ENCODE data around the gene STXBP3. TPM values are rescaled to one million over a fixed set of nuclear protein-coding genes. Genes with fewer than 3 reads are reported as not detected.

Gene STXBP3
- total and polyA plus RNA-seq, 2 of the 4 experiments (the other 2 are of a cell fraction) = 19.1 to 19.7 TPM

DNA sequence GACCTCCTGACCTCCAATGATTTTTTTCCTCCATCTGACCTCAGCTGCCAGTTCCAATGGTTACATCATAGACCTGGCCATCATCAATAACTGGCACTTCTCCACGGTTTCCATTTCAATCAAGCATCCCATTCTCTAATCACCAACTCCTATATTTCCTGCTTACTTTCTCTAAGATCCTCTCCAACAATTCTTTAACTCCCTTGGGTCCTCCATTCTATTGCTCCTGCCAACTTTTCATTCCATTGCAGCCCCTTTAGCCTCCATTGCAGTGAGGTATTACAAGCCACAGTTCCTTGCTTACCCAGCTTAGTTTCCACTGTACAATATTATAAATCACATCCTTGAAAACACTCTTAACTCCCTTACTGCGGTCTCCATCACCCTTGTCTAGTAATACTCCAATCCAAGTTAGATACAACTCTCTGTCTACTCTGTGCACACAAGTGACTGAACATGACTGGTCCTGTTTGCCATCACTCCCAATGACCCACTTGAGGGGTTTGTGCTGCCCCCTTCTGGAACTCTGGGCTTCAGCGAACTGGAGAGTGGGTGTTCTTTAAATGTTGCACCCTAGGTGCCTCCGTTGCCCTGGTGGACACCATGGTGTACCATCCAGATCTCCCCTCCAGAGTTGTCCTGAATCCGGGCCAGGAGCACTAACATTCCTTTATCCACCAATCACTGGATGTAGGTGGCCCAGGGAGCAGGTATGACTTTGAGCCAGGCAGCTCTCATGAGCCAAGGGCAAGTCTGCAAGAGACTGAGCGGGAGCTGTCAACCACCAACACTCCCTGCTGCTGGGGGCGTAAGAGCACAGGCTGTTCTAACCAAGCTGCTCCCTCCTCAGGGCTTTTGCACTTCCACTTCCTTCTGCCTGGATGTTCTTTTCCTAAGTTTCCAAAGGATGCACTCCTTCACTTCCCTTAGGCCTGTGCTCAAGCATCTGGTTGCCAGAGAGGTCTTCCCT is 37.5 kb upstream of the STXBP3 start (continued):
- TF ChIP-seq NFE2L2 (IDR thresholded peaks at IDR 0.05; ENCODE audit: low read depth, low read length) (no peak), FOS (IDR thresholded peaks at IDR 0.05; ENCODE audit: low read depth, low read length) (no peak)

DNA sequence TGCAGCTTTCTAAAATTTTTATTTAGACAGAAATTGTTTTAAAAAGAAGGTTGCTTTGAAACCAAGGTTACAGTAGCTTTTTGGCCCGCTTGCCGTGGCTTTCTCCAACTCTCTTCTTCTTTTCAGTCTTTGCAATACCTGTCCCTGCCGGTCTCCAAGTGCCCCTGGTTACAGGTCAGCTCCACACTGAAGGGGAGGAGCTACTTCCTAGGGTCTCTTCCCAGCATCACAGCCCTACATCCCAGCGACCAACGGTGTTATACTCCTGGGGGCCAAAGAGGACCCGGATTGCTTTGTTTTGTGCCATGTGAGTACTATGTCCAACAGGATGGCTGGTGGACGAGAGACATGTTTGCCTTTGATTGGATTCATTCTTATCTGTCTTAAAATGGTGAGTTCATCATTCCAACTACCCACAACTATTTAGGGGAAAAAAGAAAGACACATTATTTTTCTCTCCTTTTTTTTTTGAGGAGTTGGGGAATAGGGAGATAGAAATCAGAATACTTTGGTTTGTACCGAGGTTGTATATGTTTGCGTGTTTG is 33.8 kb upstream of the STXBP3 start, which contains the start of gene FNDC7:
Gene FNDC7, plus strand, starts transcription at position 303 of the 545 bp plus-strand sequence. Its CDS starts 26 bp downstream, at position 329.
- Histone ChIP-seq H2BK5ac (ENCODE audit: low read depth, low read length, poor library complexity, severe bottlenecking) (no peak within 1 kb of the TSS), H3K79me1 (ENCODE audit: low read depth in 1 of 2, low read length in 2 of 2) (no peaks in the 10 kb centered on the region), H3K56ac (ENCODE audit: extremely low read depth, insufficient read depth, low read length) (no peak within 1 kb of the TSS), H4K5ac (ENCODE audit: low read depth, low read length) (no peak within 1 kb of the TSS), H3K23ac (ENCODE audit: low read depth, low read length) (no peak within 1 kb of the TSS), H2BK120ac (ENCODE audit: low read depth, low read length) (no peak within 1 kb of the TSS), H3K4me3 (ENCODE audit: insufficient read depth, low read depth, low read length) (no peak within 1 kb of the TSS), H3K27ac (ENCODE audit: insufficient read depth, low read length) (no peak within 1 kb of the TSS), H3K36me3 (ENCODE audit: control insufficient read depth, insufficient read depth, low read length) (no peaks in the 10 kb centered on the region), H3K18ac (ENCODE audit: low read depth, low read length) (no peak within 1 kb of the TSS), H3K4me1 (ENCODE audit: control insufficient read depth, insufficient read depth, low read length) (peaks cover 8% of the 10 kb centered on the region), H3K4me2 (ENCODE audit: low read depth, low read length) (peak within 1 kb of the TSS; percentile 72; the same call in 1 of the 2 replicates), H3K9me3 (ENCODE audit: control insufficient read depth, insufficient read depth, low read length) (no peaks in the 10 kb centered on the region), H2BK15ac (ENCODE audit: low read depth, low read length) (no peak within 1 kb of the TSS), H4K91ac (ENCODE audit: insufficient read depth, low read depth, low read length) (no peak within 1 kb of the TSS), H2BK20ac (ENCODE audit: low read depth, low read length) (no peak within 1 kb of the TSS), H3K9ac (ENCODE audit: low read depth, low read length) (no peak within 1 kb of the TSS), H3K27me3 (ENCODE audit: control insufficient read depth, insufficient read depth, low read length) (no peaks in the 10 kb centered on the region), H4K20me1 (ENCODE audit: insufficient read depth, low read length) (no peaks in the 10 kb centered on the region), H3K4ac (ENCODE audit: low read depth, low read length) (no peak within 1 kb of the TSS), H2AK5ac (ENCODE audit: low read depth, low read length) (no peak within 1 kb of the TSS), H2AFZ (replicated peaks; ENCODE audit: low read length, poor library complexity) (peak within 1 kb of the TSS; percentile 84), H3K9me1 (ENCODE audit: insufficient read depth, low read length) (no peaks in the 10 kb centered on the region), H4K8ac (ENCODE audit: low read depth in 2 of 2, low read length in 2 of 2) (peak within 1 kb of the TSS in 1 of 2 experiments; percentile 48; a peak in 1 of 4 replicates), H3K14ac (replicated peaks; ENCODE audit: low read depth, low read length) (no peak within 1 kb of the TSS; the same call in 1 of the 2 replicates), H2AK9ac (replicated peaks; ENCODE audit: low read depth, low read length, poor library complexity) (no peak within 1 kb of the TSS)
- intact Hi-C loops (cut with micrococcal nuclease) (no loop called here), dilution Hi-C loops (cut with HindIII; ENCODE audit: low sequenced_read_pairs, unreplicated experiment) (no loop called here), in situ Hi-C loops (cut with MboI; ENCODE audit: low sequenced_read_pairs) (no loop called here)
- POLR2A ChIA-PET (ENCODE audit: unreplicated experiment) = no interaction called here
- CTCF ChIA-PET = no interaction called here
- no TSS peak for BruUV-seq (replicated peaks)
- TF ChIP-seq RFX5 (IDR thresholded peaks at IDR 0.05; ENCODE audit: low read depth, low read length) = no peak
- TF ChIP-seq, protein P1, sequence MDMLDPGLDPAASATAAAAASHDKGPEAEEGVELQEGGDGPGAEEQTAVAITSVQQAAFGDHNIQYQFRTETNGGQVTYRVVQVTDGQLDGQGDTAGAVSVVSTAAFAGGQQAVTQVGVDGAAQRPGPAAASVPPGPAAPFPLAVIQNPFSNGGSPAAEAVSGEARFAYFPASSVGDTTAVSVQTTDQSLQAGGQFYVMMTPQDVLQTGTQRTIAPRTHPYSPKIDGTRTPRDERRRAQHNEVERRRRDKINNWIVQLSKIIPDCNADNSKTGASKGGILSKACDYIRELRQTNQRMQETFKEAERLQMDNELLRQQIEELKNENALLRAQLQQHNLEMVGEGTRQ (IDR thresholded peaks at IDR 0.05; ENCODE audit: low read depth, low read length) = no peak
- TF ChIP-seq BHLHE40 (IDR thresholded peaks at IDR 0.05; ENCODE audit: low read depth, low read length) = no peak
- no peak for TF ChIP-seq MAZ (IDR thresholded peaks at IDR 0.05; ENCODE audit: borderline replicate concordance, low read depth, low read length)
- TF ChIP-seq POLR2A (IDR thresholded peaks at IDR 0.05; ENCODE audit: low read depth, low read length) = no peak
- no peak for TF ChIP-seq NFE2L2 (IDR thresholded peaks at IDR 0.05; ENCODE audit: low read depth, low read length)
- ATAC-seq (ENCODE audit: low read depth) = peak; percentile 39; the same call in 1 of the 2 replicates
- no CpG with 5 or more reads among the region's 9 CpGs for WGBS, 2 experiments (ENCODE audit: extremely low coverage in 2 of 2, insufficient read length in 1 of 2)
- DNase-seq = peak; percentile 42

Measured in IMR-90 (cell line).